ENCODE data around the gene FOXB1. TPM values are rescaled to one million over a fixed set of nuclear protein-coding genes. Genes with fewer than 3 reads are reported as not detected.

FOXB1 gene
- total RNA-seq, 4 donors from 2014 or later = not detected

DNA sequence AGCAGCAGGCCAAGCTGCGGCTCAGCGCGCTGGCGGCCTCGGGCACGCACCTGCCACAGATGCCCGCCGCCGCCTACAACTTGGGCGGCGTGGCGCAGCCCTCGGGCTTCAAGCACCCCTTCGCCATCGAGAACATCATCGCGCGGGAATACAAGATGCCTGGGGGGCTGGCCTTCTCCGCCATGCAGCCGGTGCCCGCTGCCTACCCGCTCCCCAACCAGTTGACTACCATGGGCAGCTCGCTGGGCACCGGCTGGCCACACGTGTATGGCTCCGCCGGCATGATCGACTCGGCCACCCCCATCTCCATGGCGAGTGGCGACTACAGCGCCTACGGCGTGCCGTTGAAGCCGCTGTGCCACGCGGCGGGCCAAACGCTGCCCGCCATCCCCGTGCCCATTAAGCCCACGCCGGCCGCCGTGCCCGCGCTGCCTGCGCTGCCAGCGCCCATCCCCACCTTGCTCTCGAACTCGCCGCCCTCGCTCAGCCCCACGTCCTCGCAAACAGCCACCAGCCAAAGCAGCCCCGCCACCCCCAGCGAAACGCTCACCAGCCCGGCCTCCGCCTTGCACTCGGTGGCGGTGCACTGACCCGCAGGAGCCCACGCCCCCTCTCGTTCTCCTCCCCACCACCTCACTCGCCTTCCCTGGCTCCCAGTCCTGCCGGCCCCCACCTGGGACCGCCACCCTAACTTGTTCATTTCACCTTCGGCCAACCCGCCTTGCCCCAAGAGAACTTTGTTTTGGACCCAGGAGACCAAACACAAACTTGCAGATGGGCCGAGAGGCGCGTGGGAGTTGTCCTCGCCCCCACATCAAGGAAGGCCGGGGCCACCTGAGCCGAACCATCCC, 1.5 kb downstream of the FOXB1 start:
- TF ChIP-seq, protein P1, sequence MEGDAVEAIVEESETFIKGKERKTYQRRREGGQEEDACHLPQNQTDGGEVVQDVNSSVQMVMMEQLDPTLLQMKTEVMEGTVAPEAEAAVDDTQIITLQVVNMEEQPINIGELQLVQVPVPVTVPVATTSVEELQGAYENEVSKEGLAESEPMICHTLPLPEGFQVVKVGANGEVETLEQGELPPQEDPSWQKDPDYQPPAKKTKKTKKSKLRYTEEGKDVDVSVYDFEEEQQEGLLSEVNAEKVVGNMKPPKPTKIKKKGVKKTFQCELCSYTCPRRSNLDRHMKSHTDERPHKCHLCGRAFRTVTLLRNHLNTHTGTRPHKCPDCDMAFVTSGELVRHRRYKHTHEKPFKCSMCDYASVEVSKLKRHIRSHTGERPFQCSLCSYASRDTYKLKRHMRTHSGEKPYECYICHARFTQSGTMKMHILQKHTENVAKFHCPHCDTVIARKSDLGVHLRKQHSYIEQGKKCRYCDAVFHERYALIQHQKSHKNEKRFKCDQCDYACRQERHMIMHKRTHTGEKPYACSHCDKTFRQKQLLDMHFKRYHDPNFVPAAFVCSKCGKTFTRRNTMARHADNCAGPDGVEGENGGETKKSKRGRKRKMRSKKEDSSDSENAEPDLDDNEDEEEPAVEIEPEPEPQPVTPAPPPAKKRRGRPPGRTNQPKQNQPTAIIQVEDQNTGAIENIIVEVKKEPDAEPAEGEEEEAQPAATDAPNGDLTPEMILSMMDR (IDR thresholded peaks at IDR 0.05) = no peak
- no peak for TF ChIP-seq POLR2A (IDR thresholded peaks at IDR 0.05)
- no peak for TF ChIP-seq EP300 (IDR thresholded peaks at IDR 0.05)
- 3% methylated on average over 25 to 67 of the region's 77 CpGs for WGBS, 2 donors
- Histone ChIP-seq H3K4me3 (peak overlapping the region in 3 of 4 donors; percentile 37 to 50 (median 40)), H3K27ac (no peak overlapping the region), H3K9me3 (no peaks in the 10 kb centered on the region), H3K4me1 (peaks cover 0 to 49% (median 25%) of the 10 kb centered on the region in 4 donors), H3K27me3 (peaks cover 21 to 100% of the 10 kb centered on the region in 2 donors), H3K36me3 (no peaks in the 10 kb centered on the region)
- DNase-seq (ENCODE audit: low spot score in 2 of 2) = no peak

GRCh38 chr15:60006203-60006862, 2.2 kb downstream of the FOXB1 start:
- no peak for DNase-seq (ENCODE audit: low spot score in 2 of 2)
- Histone ChIP-seq H3K4me1 (peaks cover 0 to 44% (median 25%) of the 10 kb centered on the region in 4 donors), H3K36me3 (no peaks in the 10 kb centered on the region), H3K9me3 (no peaks in the 10 kb centered on the region), H3K27me3 (peaks cover 21 to 100% of the 10 kb centered on the region in 2 donors), H3K4me3 (peak overlapping the region in 3 of 4 donors; percentile 37 to 50 (median 40)), H3K27ac (no peak overlapping the region)
- 1 to 2% methylated on average over 28 to 31 of the region's 32 CpGs for WGBS, 2 donors
- TF ChIP-seq, protein P1 (IDR thresholded peaks at IDR 0.05) = no peak
- TF ChIP-seq EP300 (IDR thresholded peaks at IDR 0.05) = peak in 1 of 2 donors; percentile 3

DNA sequence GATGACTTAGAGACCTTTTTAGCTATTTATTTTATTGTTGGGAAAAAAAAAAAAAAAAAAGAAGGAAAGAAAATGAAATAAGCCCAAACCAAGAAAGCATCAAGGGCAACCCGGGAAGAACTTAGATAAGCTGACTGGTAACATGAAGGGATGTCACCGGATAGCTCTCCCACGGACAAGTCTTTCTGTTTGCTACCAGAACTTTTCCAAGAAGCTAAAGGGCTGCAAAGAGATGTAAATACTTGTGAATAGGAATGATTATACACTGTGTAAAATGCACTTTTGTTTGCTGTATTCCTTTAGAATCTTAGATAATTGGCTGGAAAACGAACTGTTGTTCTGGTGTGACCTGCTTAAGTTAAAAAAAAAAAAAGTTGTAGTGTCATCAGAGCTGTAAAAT, 2.8 kb downstream of the FOXB1 start:
- Histone ChIP-seq H3K4me3 (peak overlapping the region in 1 of 4 donors; percentile 40), H3K4me1 (peaks cover 0 to 39% (median 25%) of the 10 kb centered on the region in 4 donors), H3K27me3 (peaks cover 21 to 100% of the 10 kb centered on the region in 2 donors), H3K36me3 (no peaks in the 10 kb centered on the region), H3K9me3 (no peaks in the 10 kb centered on the region), H3K27ac (no peak overlapping the region)
- DNase-seq (ENCODE audit: low spot score in 2 of 2) = no peak
- 13 to 19% methylated on average over 4 of the region's 4 CpGs for WGBS, 2 donors
- no peak for TF ChIP-seq POLR2A (IDR thresholded peaks at IDR 0.05)

DNA sequence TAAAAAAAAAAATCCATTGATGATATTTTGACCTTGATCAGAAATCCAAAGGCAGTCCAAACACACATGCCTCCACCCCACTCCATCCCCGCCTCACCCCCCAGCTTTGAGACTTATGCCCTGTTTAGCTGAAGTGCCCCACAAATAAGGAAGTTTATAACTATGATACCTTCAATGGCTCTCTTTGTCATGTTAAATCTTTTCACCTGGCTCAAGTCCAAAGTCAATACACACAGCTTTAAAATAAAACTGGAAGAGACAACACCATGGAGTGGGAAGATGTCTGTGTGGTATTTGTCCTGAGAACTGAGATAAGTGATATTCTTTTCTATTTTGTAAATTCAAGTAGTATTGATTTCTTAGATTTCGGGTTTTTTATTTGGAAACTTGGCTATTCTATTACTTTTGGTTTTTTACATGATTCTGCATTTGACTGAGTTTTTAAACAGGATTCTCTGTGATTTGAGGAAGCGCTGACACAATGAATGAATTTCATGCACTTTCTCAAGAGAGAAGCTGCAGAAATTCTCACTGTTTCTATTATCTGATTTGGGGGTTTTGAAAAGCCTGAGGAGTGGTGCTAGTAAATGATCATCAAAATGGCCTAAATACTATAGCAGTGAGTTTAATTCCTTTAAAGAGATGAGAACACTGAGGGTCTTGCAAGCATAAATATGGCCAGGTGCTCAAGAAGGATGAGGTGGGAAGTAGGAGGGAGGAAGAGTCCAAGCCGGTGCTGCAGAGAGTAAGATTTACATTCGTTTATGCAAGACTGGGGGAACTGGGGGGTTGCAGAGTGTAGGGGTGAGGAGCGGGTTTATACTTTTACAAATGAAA, 5.2 kb downstream of the FOXB1 start:
- Histone ChIP-seq H3K9me3 (no peaks in the 10 kb centered on the region), H3K4me3 (no peak overlapping the region), H3K4me1 (peaks cover 0 to 27% (median 21%) of the 10 kb centered on the region in 4 donors), H3K27ac (no peak overlapping the region), H3K27me3 (peaks cover 21 to 100% of the 10 kb centered on the region in 2 donors), H3K36me3 (no peaks in the 10 kb centered on the region)
- 18 to 20% methylated on average over 6 of the region's 6 CpGs for WGBS, 2 donors
- no peak for DNase-seq (ENCODE audit: low spot score in 2 of 2)
- TF ChIP-seq, protein P1 (IDR thresholded peaks at IDR 0.05) = no peak
- no peak for TF ChIP-seq POLR2A (IDR thresholded peaks at IDR 0.05)
- TF ChIP-seq EP300 (IDR thresholded peaks at IDR 0.05) = no peak

DNA sequence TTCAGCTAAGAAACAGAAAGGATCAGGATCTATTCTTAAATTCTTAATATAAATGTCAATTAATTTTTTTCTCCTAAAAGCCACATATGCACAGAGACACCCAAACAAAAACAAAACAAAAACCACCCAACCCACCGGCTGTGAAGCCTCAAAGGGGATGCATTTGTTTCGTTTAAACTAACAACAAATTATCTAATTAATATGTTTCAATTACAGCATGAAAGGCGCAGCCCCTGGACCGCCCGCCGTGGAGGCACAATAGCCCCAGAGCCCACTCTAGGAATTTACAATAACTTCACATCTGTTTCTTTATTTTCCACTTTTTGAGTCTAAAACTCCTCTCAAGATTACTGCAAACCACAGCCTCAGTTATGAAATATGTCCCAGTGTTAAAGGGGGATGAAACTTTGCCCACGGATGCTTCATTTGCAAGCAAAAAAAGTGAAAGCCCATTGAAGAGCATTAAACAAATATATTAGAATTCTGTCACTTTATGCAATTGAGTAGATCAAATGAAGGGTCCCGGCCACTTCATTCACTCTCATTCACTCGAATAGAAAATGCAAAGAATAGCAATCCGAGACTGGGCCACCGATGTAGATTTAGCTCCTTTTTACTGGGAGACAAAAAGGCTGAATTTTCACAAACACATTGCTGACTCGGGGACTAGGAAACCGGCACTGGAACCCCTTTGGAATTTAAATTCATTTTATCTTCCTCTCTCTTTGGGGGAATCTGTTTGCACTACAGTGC, 6.0 kb downstream of the FOXB1 start:
- TF ChIP-seq EP300 (IDR thresholded peaks at IDR 0.05) (no peak), POLR2A (IDR thresholded peaks at IDR 0.05) (no peak)
- TF ChIP-seq, protein P1 (IDR thresholded peaks at IDR 0.05) = no peak
- DNase-seq (ENCODE audit: low spot score in 2 of 2) = no peak
- Histone ChIP-seq H3K27ac (no peak overlapping the region), H3K27me3 (peaks cover 21 to 98% of the 10 kb centered on the region in 2 donors), H3K36me3 (no peaks in the 10 kb centered on the region), H3K4me1 (peaks cover 0 to 19% (median 13%) of the 10 kb centered on the region in 4 donors), H3K4me3 (no peak overlapping the region), H3K9me3 (peaks cover 0 to 7% (median 0%) of the 10 kb centered on the region in 4 donors)
- 13 to 16% methylated on average over 13 of the region's 13 CpGs for WGBS, 2 donors
